A549 (cell line): Measurements from ENCODE around the gene ASB7. TPM values are rescaled to one million over a fixed set of nuclear protein-coding genes. Genes with fewer than 3 reads are reported as not detected.
A peak's percentile ranks its signal among the peaks of the same experiment; 100 is the strongest.

ENCODE experiments used
- ATAC-seq, 2 experiments: fragments of 200-7000 bp in 1 of 2; fragments of >200 bp in 1 of 2; cut with Nextera tagmentation in 1 of 2; cut with Tn5 transposase in 1 of 2; 3 replicates each; pipeline versions ENCODE4 v1.8.0 to v1.9.1; 2018 to 2020; ENCODE audit warnings: mild to moderate bottlenecking in 1 of 2, moderate library complexity in 1 of 2
- CTCF ChIA-PET: fragments of 300-600 bp; sonication (Branson Sonifier 250); formaldehyde crosslinking; extraction: SDS; loops from one replicate; lab custom pipeline; 2021; ENCODE audit warnings: antibody characterized with exemption, inconsistent platforms; lab: Yijun Ruan, JAX
- POLR2A ChIA-PET: fragments of 350-600 bp; formaldehyde crosslinking; extraction: SDS; loops from one replicate; lab custom pipeline; 2021; ENCODE audit warnings: antibody characterized with exemption, inconsistent platforms; lab: Yijun Ruan, JAX
- DNase-seq, 2 experiments: peaks; one replicate each; pipeline versions ENCODE4 v3.0.0 to v3.0.0-alpha.2; 2011 to 2016; ENCODE audit warnings: low read depth in 1 of 2, low spot score in 1 of 2
- FAIRE-seq: peaks from 2 replicates; lab custom pipeline; 2011; peaks lifted over from hg19 to GRCh38; lab: Jason Lieb, UNC
- H3K27ac ChIP-seq, 2 experiments: fragments of >200 bp; sonication (Bioruptor Twin); formaldehyde crosslinking; 3 replicates each; pipeline ENCODE4 v1.5.1; 2016 to 2017
- H3K4me1 ChIP-seq: fragments of >200 bp; sonication (Bioruptor Twin); formaldehyde crosslinking; 3 replicates; pipeline ENCODE4 v1.6.1; 2016
- H3K4me2 ChIP-seq: fragments of >200 bp; sonication (Bioruptor Twin); formaldehyde crosslinking; 3 replicates; pipeline ENCODE4 v1.6.1; 2016
- H3K4me3 ChIP-seq: fragments of >200 bp; sonication (Bioruptor Twin); formaldehyde crosslinking; 3 replicates; pipeline ENCODE4 v1.5.1; 2016
- H3K9me3 ChIP-seq: fragments of >200 bp; sonication (Bioruptor Twin); formaldehyde crosslinking; 3 replicates; pipeline ENCODE4 v1.6.1; 2016
- CBX2 ChIP-seq: fragments of 200-600 bp; sonication (generic); IDR thresholded peaks from 2 replicates; pipeline ENCODE4 v1.6.1; 2016; ENCODE audit warnings: low read depth, mild to moderate bottlenecking, borderline replicate concordance
- CHD2 ChIP-seq: fragments of 150-350 bp; IDR thresholded peaks from 2 replicates; pipeline ENCODE4 v1.6.1; 2014; ENCODE audit warnings: low read length; ENCODE audit not compliant: partially characterized antibody
- EHF ChIP-seq: fragments of 250-450 bp; sonication (Bioruptor Pico); IDR thresholded peaks from 2 replicates; pipeline ENCODE4 v1.5.0; 2020; ENCODE audit warnings: mild to moderate bottlenecking
- EHMT2 ChIP-seq: fragments of 200-600 bp; sonication (generic); IDR thresholded peaks from 2 replicates; pipeline ENCODE4 v1.6.1; 2016; ENCODE audit warnings: antibody characterized with exemption, low read depth, mild to moderate bottlenecking, moderate library complexity
- EP300 ChIP-seq, 2 experiments: fragments of >200 bp; sonication (Bioruptor Twin); formaldehyde crosslinking; IDR thresholded peaks; 2 replicates in 1 of 2; 3 replicates in 1 of 2; pipeline ENCODE4 v1.6.1; 2016 to 2017
- ESRRA ChIP-seq: fragments of 150-350 bp; IDR thresholded peaks from 2 replicates; pipeline ENCODE4 v1.6.1; 2014; ENCODE audit warnings: mild to moderate bottlenecking, low read length, borderline replicate concordance
- FOSL2 ChIP-seq, 2 experiments: fragments of 450-650 bp in 1 of 2; fragments of >200 bp in 1 of 2; sonication (Bioruptor Twin) in 1 of 2; formaldehyde crosslinking; IDR thresholded peaks; 2 replicates each; pipeline versions ENCODE4 v1.5.0 to v1.6.1; 2016 to 2020; ENCODE audit warnings: mild to moderate bottlenecking in 1 of 2, moderate library complexity in 1 of 2
- HOXB5 ChIP-seq: fragments of 250-450 bp; sonication (Bioruptor Pico); IDR thresholded peaks from 2 replicates; pipeline ENCODE4 v1.5.0; 2020; ENCODE audit warnings: mild to moderate bottlenecking, moderate library complexity
- KDM1A ChIP-seq: fragments of 200-600 bp; sonication (generic); IDR thresholded peaks from 2 replicates; pipeline ENCODE4 v1.6.1; 2016; ENCODE audit warnings: low read depth, mild to moderate bottlenecking
- KDM5A ChIP-seq: fragments of 200-600 bp; sonication (generic); IDR thresholded peaks from 2 replicates; pipeline ENCODE4 v1.6.1; 2016; ENCODE audit warnings: antibody characterized with exemption, mild to moderate bottlenecking
- MAFK ChIP-seq: fragments of 450-650 bp; IDR thresholded peaks from 2 replicates; pipeline ENCODE4 v1.6.1; 2014; ENCODE audit not compliant: partially characterized antibody
- MAZ ChIP-seq: fragments of 150-350 bp; IDR thresholded peaks from 2 replicates; pipeline ENCODE4 v1.6.1; 2014; ENCODE audit warnings: antibody characterized with exemption, low read depth, low read length, borderline replicate concordance
- NFE2L2 ChIP-seq: fragments of 150-350 bp; conservative IDR thresholded peaks from 2 replicates; pipeline ENCODE4 v1.6.1; 2014; ENCODE audit warnings: low read length
- NR3C1 ChIP-seq: fragments of >200 bp; sonication (Bioruptor Twin); formaldehyde crosslinking; IDR thresholded peaks from 3 replicates; pipeline ENCODE4 v1.6.1; 2017
- PHF8 ChIP-seq: fragments of 200-600 bp; sonication (generic); IDR thresholded peaks from 2 replicates; pipeline ENCODE4 v1.6.1; 2016; ENCODE audit warnings: low read depth, mild to moderate bottlenecking, antibody characterized with exemption, moderate library complexity, borderline replicate concordance
- POLR2A ChIP-seq: IDR thresholded peaks from 2 replicates; pipeline ENCODE4 v1.6.1; 2012; ENCODE audit warnings: mild to moderate bottlenecking, low read length
- POLR2AphosphoS2 ChIP-seq: conservative IDR thresholded peaks from 2 replicates; pipeline ENCODE4 v1.6.1; 2012; ENCODE audit warnings: low read length, improper control_type of control experiment, inconsistent platforms
- RAD21 ChIP-seq, 2 experiments: fragments of >200 bp in 1 of 2; sonication (Bioruptor Twin) in 1 of 2; formaldehyde crosslinking in 1 of 2; IDR thresholded peaks in 1 of 2; conservative IDR thresholded peaks in 1 of 2; 2 replicates in 1 of 2; 3 replicates in 1 of 2; pipeline ENCODE4 v1.6.1; 2012 to 2018; ENCODE audit warnings: inconsistent platforms in 1 of 2
- RARB ChIP-seq: fragments of 250-450 bp; sonication (Bioruptor Pico); IDR thresholded peaks from 2 replicates; pipeline ENCODE4 v1.8.0; 2021; ENCODE audit warnings: mild to moderate bottlenecking, moderate library complexity
- RCOR1 ChIP-seq: fragments of 150-350 bp; IDR thresholded peaks from 2 replicates; pipeline ENCODE4 v1.6.1; 2014; ENCODE audit warnings: antibody characterized with exemption, low read length, low read depth
- RFX5 ChIP-seq: fragments of 450-650 bp; IDR thresholded peaks from 2 replicates; pipeline ENCODE4 v1.7.1; 2014; ENCODE audit warnings: antibody characterized with exemption, mild to moderate bottlenecking, moderate library complexity
- SMC3 ChIP-seq: fragments of >200 bp; sonication (Bioruptor Twin); formaldehyde crosslinking; IDR thresholded peaks from 3 replicates; pipeline ENCODE4 v1.6.1; 2018; ENCODE audit warnings: inconsistent platforms
- TFCP2L1 ChIP-seq: fragments of 250-450 bp; sonication (Bioruptor Pico); IDR thresholded peaks from 2 replicates; pipeline ENCODE4 v1.5.0; 2021; ENCODE audit warnings: mild to moderate bottlenecking
- ZNF302 ChIP-seq: fragments of 250-450 bp; sonication (Bioruptor Pico); IDR thresholded peaks from 2 replicates; pipeline ENCODE4 v1.9.0; 2021; ENCODE audit warnings: inconsistent platforms, mild to moderate bottlenecking, moderate library complexity
- WGBS: methylation state at CpG from one replicate; pipeline ENCODE4 v1.1.6; 2017; ENCODE audit errors: missing lambda C conversion rate; 5-methylcytosine and 5-hydroxymethylcytosine counted together
- polyA plus RNA-seq, 4 experiments: library from polyadenylated mRNA; depleted of rRNA in 3 of 4; stranded (reverse); fragments of >200 nt; fragmentation: RNase III in 1 of 4; extraction: RNeasy Plus Mini Kit Qiagen cat#74134 plus additional on column Dnase treatment in 1 of 4; gene quantifications; 2 replicates in 3 of 4; 3 replicates in 1 of 4; pipeline ENCODE4 v1.2.3, GENCODE V29; 2011 to 2017
- TF ChIP-seq, protein P1 (sequence below): fragments of >200 bp; sonication (Bioruptor Twin); formaldehyde crosslinking; IDR thresholded peaks from 3 replicates; pipeline ENCODE4 v1.5.1; 2016
- TF ChIP-seq, protein P2 (sequence below): fragments of 250-450 bp; sonication (Bioruptor Pico); IDR thresholded peaks from 2 replicates; pipeline ENCODE4 v1.5.0; 2020; ENCODE audit warnings: low read depth, mild to moderate bottlenecking, moderate library complexity
- TF ChIP-seq, protein P3 (sequence below): IDR thresholded peaks from 2 replicates; pipeline ENCODE4 v1.6.1; 2012
- TF ChIP-seq, protein P4 (sequence below): fragments of 150-350 bp; IDR thresholded peaks from 2 replicates; pipeline ENCODE4 v1.6.1; 2014; ENCODE audit warnings: low read depth, mild to moderate bottlenecking, low read length
- TF ChIP-seq, protein P5 (sequence below): fragments of 450-650 bp; IDR thresholded peaks from 2 replicates; pipeline ENCODE4 v1.6.1; 2014; ENCODE audit warnings: antibody characterized with exemption

Gene ASB7
- polyA plus RNA-seq, 2 of the 4 experiments (the other 2 are of a cell fraction): 9.2 to 21.6 TPM

DNA sequence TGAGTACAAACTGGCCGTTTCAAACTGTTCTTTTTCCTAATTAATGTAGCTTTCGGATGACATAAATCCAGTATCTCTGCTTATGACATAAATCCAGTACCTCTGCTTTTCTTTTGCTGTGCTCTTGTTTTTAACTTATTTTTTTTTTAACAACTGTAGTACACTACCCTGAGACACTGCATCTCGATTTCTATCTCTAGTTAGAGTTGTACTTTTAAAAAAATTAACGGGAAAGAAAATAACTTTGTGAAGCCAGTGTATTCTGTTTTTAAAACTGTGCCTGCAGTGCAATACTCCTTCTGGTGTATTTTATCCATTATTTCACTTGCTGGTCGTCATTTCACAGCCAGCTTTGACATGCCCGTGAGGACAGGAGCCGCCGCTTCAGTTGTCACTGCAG, 46.6 kb downstream of the ASB7 start (continued):
- TF ChIP-seq HOXB5 (CRISPR knock-in tag) (no peak), RAD21 (conservative IDR thresholded peaks at IDR 0.05 in 1 of 2, IDR thresholded peaks at IDR 0.05 in 1 of 2) (no peak), CBX2 (no peak)
- TF ChIP-seq, all 56 proteins: peak for 0

DNA sequence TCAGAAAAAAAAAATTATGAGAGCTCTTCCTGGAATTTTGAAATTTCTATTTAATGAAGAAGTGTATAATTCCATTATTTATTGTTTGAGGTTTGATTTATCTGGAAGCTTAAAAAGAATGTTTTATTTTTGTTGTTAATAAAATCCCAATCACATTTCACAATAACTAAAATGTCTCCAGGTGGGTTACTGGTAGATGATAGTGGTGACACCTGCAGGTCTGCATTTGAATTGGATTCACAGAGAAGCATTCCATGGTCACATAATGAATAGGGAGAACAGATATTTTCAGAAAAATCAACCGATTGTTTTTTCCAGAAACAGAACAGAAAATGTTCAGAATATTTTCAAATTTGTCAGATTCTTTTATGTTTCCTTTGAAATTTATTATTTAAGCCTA, 48.3 kb downstream of the ASB7 start:
- ChIA-PET POLR2A (no interaction called here), CTCF (interaction anchor here (0.5 to 1.8 kb wide), 11 partner anchors 9 to 365 kb away, joined by 3 to 10 read pairs (median 3); no protein-coding TSS in a partner anchor)
- peak; percentile 25 to 31; a peak in 3 of 5 replicates for TF ChIP-seq RAD21 (conservative IDR thresholded peaks at IDR 0.05 in 1 of 2, IDR thresholded peaks at IDR 0.05 in 1 of 2)
- no peak for TF ChIP-seq FOSL2 (IDR thresholded peaks at IDR 0.05)
- TF ChIP-seq FOSL2 (CRISPR knock-in tag; IDR thresholded peaks at IDR 0.05): no peak
- no peak for TF ChIP-seq POLR2A
- peak; percentile 23; the same call in 1 of the 3 replicates for TF ChIP-seq SMC3
- TF ChIP-seq RCOR1: no peak
- TF ChIP-seq, protein P1, sequence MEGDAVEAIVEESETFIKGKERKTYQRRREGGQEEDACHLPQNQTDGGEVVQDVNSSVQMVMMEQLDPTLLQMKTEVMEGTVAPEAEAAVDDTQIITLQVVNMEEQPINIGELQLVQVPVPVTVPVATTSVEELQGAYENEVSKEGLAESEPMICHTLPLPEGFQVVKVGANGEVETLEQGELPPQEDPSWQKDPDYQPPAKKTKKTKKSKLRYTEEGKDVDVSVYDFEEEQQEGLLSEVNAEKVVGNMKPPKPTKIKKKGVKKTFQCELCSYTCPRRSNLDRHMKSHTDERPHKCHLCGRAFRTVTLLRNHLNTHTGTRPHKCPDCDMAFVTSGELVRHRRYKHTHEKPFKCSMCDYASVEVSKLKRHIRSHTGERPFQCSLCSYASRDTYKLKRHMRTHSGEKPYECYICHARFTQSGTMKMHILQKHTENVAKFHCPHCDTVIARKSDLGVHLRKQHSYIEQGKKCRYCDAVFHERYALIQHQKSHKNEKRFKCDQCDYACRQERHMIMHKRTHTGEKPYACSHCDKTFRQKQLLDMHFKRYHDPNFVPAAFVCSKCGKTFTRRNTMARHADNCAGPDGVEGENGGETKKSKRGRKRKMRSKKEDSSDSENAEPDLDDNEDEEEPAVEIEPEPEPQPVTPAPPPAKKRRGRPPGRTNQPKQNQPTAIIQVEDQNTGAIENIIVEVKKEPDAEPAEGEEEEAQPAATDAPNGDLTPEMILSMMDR: peak; percentile 39
- TF ChIP-seq, protein P2, sequence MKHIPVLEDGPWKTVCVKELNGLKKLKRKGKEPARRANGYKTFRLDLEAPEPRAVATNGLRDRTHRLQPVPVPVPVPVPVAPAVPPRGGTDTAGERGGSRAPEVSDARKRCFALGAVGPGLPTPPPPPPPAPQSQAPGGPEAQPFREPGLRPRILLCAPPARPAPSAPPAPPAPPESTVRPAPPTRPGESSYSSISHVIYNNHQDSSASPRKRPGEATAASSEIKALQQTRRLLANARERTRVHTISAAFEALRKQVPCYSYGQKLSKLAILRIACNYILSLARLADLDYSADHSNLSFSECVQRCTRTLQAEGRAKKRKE (CRISPR knock-in tag): no peak
- TF ChIP-seq ESRRA: no peak
- TF ChIP-seq, protein P3, sequence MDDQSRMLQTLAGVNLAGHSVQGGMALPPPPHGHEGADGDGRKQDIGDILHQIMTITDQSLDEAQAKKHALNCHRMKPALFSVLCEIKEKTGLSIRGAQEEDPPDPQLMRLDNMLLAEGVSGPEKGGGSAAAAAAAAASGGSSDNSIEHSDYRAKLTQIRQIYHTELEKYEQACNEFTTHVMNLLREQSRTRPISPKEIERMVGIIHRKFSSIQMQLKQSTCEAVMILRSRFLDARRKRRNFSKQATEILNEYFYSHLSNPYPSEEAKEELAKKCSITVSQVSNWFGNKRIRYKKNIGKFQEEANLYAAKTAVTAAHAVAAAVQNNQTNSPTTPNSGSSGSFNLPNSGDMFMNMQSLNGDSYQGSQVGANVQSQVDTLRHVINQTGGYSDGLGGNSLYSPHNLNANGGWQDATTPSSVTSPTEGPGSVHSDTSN: no peak
- TF ChIP-seq MAFK: no peak
- TF ChIP-seq CHD2: no peak
- TF ChIP-seq KDM1A: no peak
- TF ChIP-seq, protein P4, sequence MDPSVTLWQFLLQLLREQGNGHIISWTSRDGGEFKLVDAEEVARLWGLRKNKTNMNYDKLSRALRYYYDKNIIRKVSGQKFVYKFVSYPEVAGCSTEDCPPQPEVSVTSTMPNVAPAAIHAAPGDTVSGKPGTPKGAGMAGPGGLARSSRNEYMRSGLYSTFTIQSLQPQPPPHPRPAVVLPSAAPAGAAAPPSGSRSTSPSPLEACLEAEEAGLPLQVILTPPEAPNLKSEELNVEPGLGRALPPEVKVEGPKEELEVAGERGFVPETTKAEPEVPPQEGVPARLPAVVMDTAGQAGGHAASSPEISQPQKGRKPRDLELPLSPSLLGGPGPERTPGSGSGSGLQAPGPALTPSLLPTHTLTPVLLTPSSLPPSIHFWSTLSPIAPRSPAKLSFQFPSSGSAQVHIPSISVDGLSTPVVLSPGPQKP: no peak
- TF ChIP-seq CBX2: no peak
- TF ChIP-seq, protein P5, sequence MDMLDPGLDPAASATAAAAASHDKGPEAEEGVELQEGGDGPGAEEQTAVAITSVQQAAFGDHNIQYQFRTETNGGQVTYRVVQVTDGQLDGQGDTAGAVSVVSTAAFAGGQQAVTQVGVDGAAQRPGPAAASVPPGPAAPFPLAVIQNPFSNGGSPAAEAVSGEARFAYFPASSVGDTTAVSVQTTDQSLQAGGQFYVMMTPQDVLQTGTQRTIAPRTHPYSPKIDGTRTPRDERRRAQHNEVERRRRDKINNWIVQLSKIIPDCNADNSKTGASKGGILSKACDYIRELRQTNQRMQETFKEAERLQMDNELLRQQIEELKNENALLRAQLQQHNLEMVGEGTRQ: no peak
- no peak overlapping the region for H3K4me2 ChIP-seq
- DNase-seq (peak; percentile 21 to 34), ATAC-seq (peak in 1 of 2 experiments; percentile 60; a peak in 2 of 6 replicates), FAIRE-seq (peak; percentile 59)
- no peaks in the 10 kb centered on the region for H3K9me3 ChIP-seq
- H3K4me3 ChIP-seq: no peak overlapping the region
- no peak overlapping the region for H3K27ac ChIP-seq
- H3K4me1 ChIP-seq: no peaks in the 10 kb centered on the region
- 82% methylated on average over 1 of the region's 1 CpG for WGBS

DNA sequence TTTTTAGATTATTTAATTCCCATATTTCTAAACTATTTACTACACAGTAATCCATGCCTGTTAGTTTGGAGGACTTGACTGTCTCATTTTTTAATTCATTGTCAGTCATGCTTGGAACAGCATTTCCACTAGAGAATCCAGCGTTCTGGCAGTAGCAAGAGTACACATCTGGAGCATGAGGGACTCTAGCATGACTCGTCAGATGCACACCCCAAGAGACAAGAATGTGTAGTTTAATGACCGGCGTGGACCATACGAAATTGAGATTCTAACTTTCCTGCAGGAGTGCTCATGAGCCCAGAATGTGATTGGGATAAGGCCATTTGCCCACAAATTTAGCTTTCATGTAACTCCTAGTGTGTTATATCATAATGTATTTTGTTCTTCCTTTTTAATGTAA, 48.9 kb downstream of the ASB7 start:
- Histone ChIP-seq H3K4me1 (no peaks in the 10 kb centered on the region), H3K9me3 (no peaks in the 10 kb centered on the region), H3K27ac (no peak overlapping the region), H3K4me3 (no peak overlapping the region), H3K4me2 (no peak overlapping the region)
- DNase-seq: peak in 1 of 2 experiments; percentile 15
- peak in 1 of 2 experiments; percentile 56; a peak in 1 of 6 replicates for ATAC-seq
- TF ChIP-seq KDM5A (no peak), RAD21 (conservative IDR thresholded peaks at IDR 0.05 in 1 of 2, IDR thresholded peaks at IDR 0.05 in 1 of 2) (no peak), MAZ (no peak), EHMT2 (no peak), ZNF302 (CRISPR knock-in tag) (no peak), RFX5 (no peak), NR3C1 (no peak), POLR2AphosphoS2 (no peak), RARB (CRISPR knock-in tag) (no peak), TFCP2L1 (CRISPR knock-in tag) (no peak), EHF (CRISPR knock-in tag) (no peak), PHF8 (no peak), POLR2A (no peak), NFE2L2 (no peak), EP300 (IDR thresholded peaks at IDR 0.05) (no peak)
- TF ChIP-seq, protein P4: no peak
- whole genome bisulfite sequencing: 85% methylated on average over 5 of the region's 5 CpGs
- ChIA-PET POLR2A (no interaction called here), CTCF (interaction anchor here (0.6 to 1.8 kb wide), 8 partner anchors 8 to 364 kb away, joined by 3 to 10 read pairs (median 3); no protein-coding TSS in a partner anchor)
- peak; percentile 56 for FAIRE-seq
